HepG2 (cell line): Measurements from ENCODE around the gene C1QL2. TPM values are rescaled to one million over a fixed set of nuclear protein-coding genes. Genes with fewer than 3 reads are reported as not detected.

ENCODE experiments used
- ATAC-seq: fragments of 200-7000 bp; cut with Tn5 transposase; 3 replicates; pipeline ENCODE4 v1.9.1; 2020; ENCODE audit warnings: mild to moderate bottlenecking, moderate library complexity
- BruUV-seq: library from RNA; stranded (reverse); fragments of 400-500 nt; replicated peaks from 2 replicates; lab custom pipeline; 2021; lab: Mats Ljungman, UMichigan
- CTCF ChIA-PET: fragments of 300-600 bp; formaldehyde crosslinking; extraction: SDS; loops from one replicate; lab custom pipeline; 2021; ENCODE audit warnings: low total read pairs, inconsistent platforms, low intra/inter-chr PET ratio; lab: Yijun Ruan, JAX
- POLR2A ChIA-PET: fragments of 350-600 bp; sonication (Branson Sonifier 250); formaldehyde crosslinking; loops from one replicate; lab custom pipeline; 2020; ENCODE audit warnings: antibody characterized with exemption, inconsistent platforms; lab: Yijun Ruan, JAX
- DNase-seq: peaks from one replicate; pipeline ENCODE4 v3.0.0-alpha.2; 2015; ENCODE audit warnings: low spot score
- FAIRE-seq: peaks from 3 replicates; lab custom pipeline; 2011; peaks lifted over from hg19 to GRCh38; lab: Jason Lieb, UNC
- H2AFZ ChIP-seq: one replicate; pipeline ENCODE4 v1.6.1; 2011; ENCODE audit warnings: low read length, inconsistent platforms
- H3K27ac ChIP-seq: fragments of 300-600 bp; 3 replicates; pipeline ENCODE4 v1.8.0; 2011; ENCODE audit warnings: mixed run types, mild to moderate bottlenecking, mixed read lengths, low read length, inconsistent platforms; ENCODE audit not compliant: insufficient read depth; ENCODE audit errors: extremely low read length
- H3K27me3 ChIP-seq, 2 experiments: fragments of 200-600 bp in 1 of 2; 2 replicates in 1 of 2; 3 replicates in 1 of 2; pipeline versions ENCODE4 v1.6.0 to v1.8.0; 2011; ENCODE audit warnings: low read length in 2 of 2, mild to moderate bottlenecking in 2 of 2, moderate library complexity in 2 of 2, inconsistent platforms in 1 of 2; ENCODE audit not compliant: insufficient read depth in 2 of 2, control insufficient read depth in 1 of 2
- H3K36me3 ChIP-seq, 2 experiments: fragments of 200-600 bp in 1 of 2; replicated peaks in 1 of 2; 2 replicates in 1 of 2; 3 replicates in 1 of 2; pipeline versions ENCODE4 v1.5.1 to v1.8.0; 2011; ENCODE audit warnings: low read length in 2 of 2, inconsistent platforms in 1 of 2; ENCODE audit not compliant: insufficient read depth in 2 of 2, control insufficient read depth in 1 of 2
- H3K4me1 ChIP-seq: 2 replicates; pipeline ENCODE4 v1.5.1; 2012; ENCODE audit warnings: low read length, inconsistent platforms; ENCODE audit not compliant: insufficient read depth
- H3K4me2 ChIP-seq: 2 replicates; pipeline ENCODE4 v1.6.0; 2011; ENCODE audit warnings: low read depth, low read length, inconsistent platforms
- H3K4me3 ChIP-seq, 3 experiments: fragments of 200-600 bp in 1 of 3; sonication (generic), shearing (Covaris generic) in 1 of 3; replicated peaks in 1 of 3; 2 replicates each; pipeline ENCODE4 v1.5.1; 2011 to 2016; ENCODE audit warnings: low read length in 3 of 3, inconsistent platforms in 2 of 3, low read depth in 2 of 3, mild to moderate bottlenecking in 2 of 3, control low read depth in 1 of 3, mixed read lengths in 1 of 3; ENCODE audit not compliant: insufficient read depth in 1 of 3
- H3K79me2 ChIP-seq: one replicate; pipeline ENCODE4 v1.6.1; 2011; ENCODE audit warnings: low read length, inconsistent platforms; ENCODE audit not compliant: insufficient read depth
- H3K9ac ChIP-seq: 2 replicates; pipeline ENCODE4 v1.6.0; 2011; ENCODE audit warnings: mild to moderate bottlenecking, low read depth, low read length, inconsistent platforms; ENCODE audit not compliant: insufficient read depth
- H3K9me3 ChIP-seq: 2 replicates; pipeline ENCODE4 v1.5.1; 2012; ENCODE audit warnings: mild to moderate bottlenecking, low read length
- H4K20me1 ChIP-seq: 2 replicates; pipeline ENCODE4 v1.6.0; 2011; ENCODE audit warnings: inconsistent platforms, mild to moderate bottlenecking, low read length, moderate library complexity; ENCODE audit not compliant: insufficient read depth
- ARID2 ChIP-seq: sonication (generic); formaldehyde crosslinking; IDR thresholded peaks from 2 replicates; pipeline ENCODE4 v1.8.1; 2022; ENCODE audit warnings: mild to moderate bottlenecking, missing genetic modification reagents, borderline replicate concordance
- ATF7-NPFF ChIP-seq: sonication (generic); formaldehyde crosslinking; IDR thresholded peaks from 2 replicates; pipeline ENCODE4 v1.8.1; 2023; ENCODE audit warnings: mild to moderate bottlenecking, low read depth, missing genetic modification reagents, moderate library complexity
- BRCA1 ChIP-seq: sonication (generic); formaldehyde crosslinking; IDR thresholded peaks from 2 replicates; pipeline ENCODE4 v1.4.0; 2020; ENCODE audit warnings: missing genetic modification reagents
- CBFB ChIP-seq: sonication (generic); formaldehyde crosslinking; IDR thresholded peaks from 2 replicates; pipeline ENCODE4 v1.4.0; 2020; ENCODE audit warnings: missing genetic modification reagents
- NR2F1 ChIP-seq, 2 experiments: fragments of 450-650 bp in 1 of 2; formaldehyde crosslinking in 1 of 2; IDR thresholded peaks; 2 replicates each; pipeline versions ENCODE4 v1.5.0 to v1.6.1; 2016 to 2020; ENCODE audit warnings: mild to moderate bottlenecking in 1 of 2, missing compliant biosample characterization in 1 of 2, missing genetic modification reagents in 1 of 2, moderate library complexity in 1 of 2
- RXRA ChIP-seq: sonication (generic); formaldehyde crosslinking; IDR thresholded peaks from 2 replicates; pipeline ENCODE4 v1.5.1; 2020; ENCODE audit warnings: missing genetic modification reagents
- SALL1 ChIP-seq: sonication (generic); formaldehyde crosslinking; IDR thresholded peaks from 2 replicates; pipeline ENCODE4 v1.8.0; 2022; ENCODE audit warnings: mild to moderate bottlenecking, missing genetic modification reagents
- ZMYM4 ChIP-seq: sonication (generic); formaldehyde crosslinking; IDR thresholded peaks from 2 replicates; pipeline ENCODE4 v1.8.1; 2023; ENCODE audit warnings: mild to moderate bottlenecking, missing genetic modification reagents
- ZNF263 ChIP-seq: sonication (generic); formaldehyde crosslinking; IDR thresholded peaks from 2 replicates; pipeline ENCODE4 v1.4.0; 2020; ENCODE audit warnings: missing genetic modification reagents
- ZNF766 ChIP-seq: sonication (generic); formaldehyde crosslinking; IDR thresholded peaks from 2 replicates; pipeline ENCODE4 v1.5.0; 2020; ENCODE audit warnings: missing genetic modification reagents, borderline replicate concordance
- ZNF839 ChIP-seq: sonication (generic); formaldehyde crosslinking; IDR thresholded peaks from 2 replicates; pipeline ENCODE4 v1.4.0; 2020; ENCODE audit warnings: missing genetic modification reagents, mild to moderate bottlenecking, borderline replicate concordance
- whole genome bisulfite sequencing: methylation state at CpG from one replicate; pipeline ENCODE4 v1.1.6; 2017; ENCODE audit warnings: low lambda C conversion rate; 5-methylcytosine and 5-hydroxymethylcytosine counted together
- in situ Hi-C: cut with HindIII; loops from 2 replicates; pipeline ENCODE4 v1.10.0; 2017; ENCODE audit warnings: low pct_unique_long_range_greater_than_20kb; ENCODE audit not compliant: extremely low pct_ligation_motif_present
- intact Hi-C: fragments of 100-400 bp; cut with micrococcal nuclease; formaldehyde crosslinking; loops from one replicate; pipeline ENCODE4 v1.10.0; 2022; ENCODE audit not compliant: unreplicated experiment
- polyA plus RNA-seq, 8 experiments: library from polyadenylated mRNA; depleted of rRNA in 3 of 8; stranded (reverse) in 7 of 8; unstranded in 1 of 8; fragments of >200 nt; fragmentation: Illumina TruSeq in 4 of 8; extraction: Trizol in 4 of 8; gene quantifications; 2 replicates each; pipeline versions ENCODE4 v1.2.1 to v1.2.3, GENCODE V29; 2011 to 2016; ENCODE audit warnings: low read depth in 4 of 8, missing spikeins in 1 of 8, mixed read lengths in 1 of 8; ENCODE audit not compliant: insufficient read depth in 1 of 8
- total RNA-seq, 5 experiments: library from RNA; depleted of rRNA; stranded (reverse); fragments of >200 nt; fragmentation: Illumina TruSeq; extraction: Trizol; gene quantifications; 2 replicates each; pipeline ENCODE4 v1.2.3, GENCODE V29; 2016; ENCODE audit warnings: low read depth in 1 of 5
- TF ChIP-seq, protein P1 (sequence below): IDR thresholded peaks from 2 replicates; pipeline ENCODE4 v1.6.1; 2016; ENCODE audit warnings: control low read depth
- TF ChIP-seq, protein P2 (sequence below): sonication (generic); formaldehyde crosslinking; IDR thresholded peaks from 2 replicates; pipeline ENCODE4 v1.4.0; 2020; ENCODE audit warnings: missing genetic modification reagents, borderline replicate concordance
- TF ChIP-seq, protein P3 (sequence below): sonication (generic); formaldehyde crosslinking; IDR thresholded peaks from 2 replicates; pipeline ENCODE4 v1.4.0; 2020; ENCODE audit warnings: mild to moderate bottlenecking, missing genetic modification reagents
- TF ChIP-seq, protein P4 (sequence below): sonication (generic); formaldehyde crosslinking; IDR thresholded peaks from 2 replicates; pipeline ENCODE4 v1.5.0; 2020; ENCODE audit warnings: mild to moderate bottlenecking, missing genetic modification reagents, borderline replicate concordance

The C1QL2 gene
- total and polyA plus RNA-seq, 2 of the 13 experiments (the other 11 are each of a cell fraction or from before 2014, with no cell fraction given): not detected

DNA sequence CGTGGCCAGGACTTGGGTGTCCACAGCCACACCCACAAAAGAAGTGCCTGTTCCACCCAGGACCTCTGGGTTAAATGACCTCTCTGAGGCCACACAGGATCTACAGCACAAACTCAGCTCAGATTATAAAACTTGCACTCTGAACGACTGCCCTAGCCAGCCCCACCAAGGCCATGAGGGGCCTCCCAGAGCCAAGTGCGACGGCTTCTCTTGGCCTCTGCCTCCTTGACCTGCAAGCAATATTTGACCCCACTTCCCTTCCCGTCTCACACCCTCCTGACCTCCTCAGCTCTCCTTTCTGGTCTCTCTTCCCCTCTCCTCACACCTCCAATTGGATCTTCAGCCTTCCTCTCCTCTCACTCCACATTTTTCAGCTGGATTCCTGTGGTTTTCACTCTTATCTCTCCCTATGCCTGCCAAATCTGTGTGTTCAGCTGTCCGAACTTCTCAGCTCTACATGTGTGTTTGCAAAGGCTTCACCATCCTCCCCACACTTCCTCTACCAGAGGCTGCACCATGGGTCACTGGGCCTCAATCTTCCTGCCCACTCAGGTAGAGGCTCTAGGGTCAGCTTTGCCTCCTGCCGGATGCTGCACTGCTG is 39.8 kb upstream of the C1QL2 start:
- Histone ChIP-seq H3K9ac (no peak overlapping the region), H3K9me3 (no peaks in the 10 kb centered on the region), H2AFZ (no peak overlapping the region), H3K79me2 (no peaks in the 10 kb centered on the region), H4K20me1 (no peaks in the 10 kb centered on the region), H3K36me3 (no peaks in the 10 kb centered on the region), H3K27me3 (peaks cover 0 to 3% of the 10 kb centered on the region in 2 experiments; a peak in 1 of 5 replicates), H3K4me1 (peaks cover 29% of the 10 kb centered on the region), H3K4me2 (peak overlapping the region; percentile 52), H3K27ac (no peak overlapping the region), H3K4me3 (peak overlapping the region in 1 of 3 experiments; percentile 2; a peak in 1 of 6 replicates)
- intact Hi-C loops (no loop called here), in situ Hi-C loops (no loop called here)
- ChIA-PET CTCF (no interaction called here), POLR2A (interaction anchor here (0.9 to 1.3 kb wide), 2 partner anchors 13 to 25 kb away, joined by 3 to 5 read pairs; partner anchors contain the start of gene STEAP3)
- FAIRE-seq (peak; percentile 82), DNase-seq (peak; percentile 67), ATAC-seq (peak; percentile 78)
- WGBS: 0% methylated on average over 7 of the region's 7 CpGs
- no TSS peak for BruUV-seq
- TF ChIP-seq, protein P1, sequence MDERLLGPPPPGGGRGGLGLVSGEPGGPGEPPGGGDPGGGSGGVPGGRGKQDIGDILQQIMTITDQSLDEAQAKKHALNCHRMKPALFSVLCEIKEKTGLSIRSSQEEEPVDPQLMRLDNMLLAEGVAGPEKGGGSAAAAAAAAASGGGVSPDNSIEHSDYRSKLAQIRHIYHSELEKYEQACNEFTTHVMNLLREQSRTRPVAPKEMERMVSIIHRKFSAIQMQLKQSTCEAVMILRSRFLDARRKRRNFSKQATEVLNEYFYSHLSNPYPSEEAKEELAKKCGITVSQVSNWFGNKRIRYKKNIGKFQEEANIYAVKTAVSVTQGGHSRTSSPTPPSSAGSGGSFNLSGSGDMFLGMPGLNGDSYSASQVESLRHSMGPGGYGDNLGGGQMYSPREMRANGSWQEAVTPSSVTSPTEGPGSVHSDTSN: no peak
- TF ChIP-seq, protein P2, sequence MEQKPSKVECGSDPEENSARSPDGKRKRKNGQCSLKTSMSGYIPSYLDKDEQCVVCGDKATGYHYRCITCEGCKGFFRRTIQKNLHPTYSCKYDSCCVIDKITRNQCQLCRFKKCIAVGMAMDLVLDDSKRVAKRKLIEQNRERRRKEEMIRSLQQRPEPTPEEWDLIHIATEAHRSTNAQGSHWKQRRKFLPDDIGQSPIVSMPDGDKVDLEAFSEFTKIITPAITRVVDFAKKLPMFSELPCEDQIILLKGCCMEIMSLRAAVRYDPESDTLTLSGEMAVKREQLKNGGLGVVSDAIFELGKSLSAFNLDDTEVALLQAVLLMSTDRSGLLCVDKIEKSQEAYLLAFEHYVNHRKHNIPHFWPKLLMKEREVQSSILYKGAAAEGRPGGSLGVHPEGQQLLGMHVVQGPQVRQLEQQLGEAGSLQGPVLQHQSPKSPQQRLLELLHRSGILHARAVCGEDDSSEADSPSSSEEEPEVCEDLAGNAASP (CRISPR knock-in tag): peak; percentile 14; the same call in 1 of the 2 replicates
- TF ChIP-seq ZNF766 (CRISPR knock-in tag) (no peak), BRCA1 (CRISPR knock-in tag) (no peak), ZNF839 (CRISPR knock-in tag) (no peak), ZNF263 (CRISPR knock-in tag) (peak; percentile 72), ZMYM4 (CRISPR knock-in tag) (peak; percentile 28; the same call in 1 of the 2 replicates), CBFB (CRISPR knock-in tag) (peak; percentile 67; the same call in 1 of the 2 replicates), ARID2 (CRISPR knock-in tag) (no peak), RXRA (CRISPR knock-in tag) (0 out of 2 replicates have a peak, but pooled peaks have one; percentile 44), ATF7-NPFF (CRISPR knock-in tag) (no peak), SALL1 (CRISPR knock-in tag) (0 out of 2 replicates have a peak, but pooled peaks have one; percentile 23), NR2F1 (CRISPR knock-in tag; IDR thresholded peaks at IDR 0.05) (peak in 1 of 2 experiments; percentile 34; a peak in 1 of 4 replicates)
- TF ChIP-seq, protein P3, sequence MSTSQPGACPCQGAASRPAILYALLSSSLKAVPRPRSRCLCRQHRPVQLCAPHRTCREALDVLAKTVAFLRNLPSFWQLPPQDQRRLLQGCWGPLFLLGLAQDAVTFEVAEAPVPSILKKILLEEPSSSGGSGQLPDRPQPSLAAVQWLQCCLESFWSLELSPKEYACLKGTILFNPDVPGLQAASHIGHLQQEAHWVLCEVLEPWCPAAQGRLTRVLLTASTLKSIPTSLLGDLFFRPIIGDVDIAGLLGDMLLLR (CRISPR knock-in tag): 0 out of 2 replicates have a peak, but pooled peaks have one; percentile 39
- TF ChIP-seq, protein P4, sequence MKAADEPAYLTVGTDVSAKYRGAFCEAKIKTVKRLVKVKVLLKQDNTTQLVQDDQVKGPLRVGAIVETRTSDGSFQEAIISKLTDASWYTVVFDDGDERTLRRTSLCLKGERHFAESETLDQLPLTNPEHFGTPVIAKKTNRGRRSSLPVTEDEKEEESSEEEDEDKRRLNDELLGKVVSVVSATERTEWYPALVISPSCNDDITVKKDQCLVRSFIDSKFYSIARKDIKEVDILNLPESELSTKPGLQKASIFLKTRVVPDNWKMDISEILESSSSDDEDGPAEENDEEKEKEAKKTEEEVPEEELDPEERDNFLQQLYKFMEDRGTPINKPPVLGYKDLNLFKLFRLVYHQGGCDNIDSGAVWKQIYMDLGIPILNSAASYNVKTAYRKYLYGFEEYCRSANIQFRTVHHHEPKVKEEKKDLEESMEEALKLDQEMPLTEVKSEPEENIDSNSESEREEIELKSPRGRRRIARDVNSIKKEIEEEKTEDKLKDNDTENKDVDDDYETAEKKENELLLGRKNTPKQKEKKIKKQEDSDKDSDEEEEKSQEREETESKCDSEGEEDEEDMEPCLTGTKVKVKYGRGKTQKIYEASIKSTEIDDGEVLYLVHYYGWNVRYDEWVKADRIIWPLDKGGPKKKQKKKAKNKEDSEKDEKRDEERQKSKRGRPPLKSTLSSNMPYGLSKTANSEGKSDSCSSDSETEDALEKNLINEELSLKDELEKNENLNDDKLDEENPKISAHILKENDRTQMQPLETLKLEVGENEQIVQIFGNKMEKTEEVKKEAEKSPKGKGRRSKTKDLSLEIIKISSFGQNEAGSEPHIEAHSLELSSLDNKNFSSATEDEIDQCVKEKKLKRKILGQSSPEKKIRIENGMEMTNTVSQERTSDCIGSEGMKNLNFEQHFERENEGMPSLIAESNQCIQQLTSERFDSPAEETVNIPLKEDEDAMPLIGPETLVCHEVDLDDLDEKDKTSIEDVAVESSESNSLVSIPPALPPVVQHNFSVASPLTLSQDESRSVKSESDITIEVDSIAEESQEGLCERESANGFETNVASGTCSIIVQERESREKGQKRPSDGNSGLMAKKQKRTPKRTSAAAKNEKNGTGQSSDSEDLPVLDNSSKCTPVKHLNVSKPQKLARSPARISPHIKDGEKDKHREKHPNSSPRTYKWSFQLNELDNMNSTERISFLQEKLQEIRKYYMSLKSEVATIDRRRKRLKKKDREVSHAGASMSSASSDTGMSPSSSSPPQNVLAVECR (CRISPR knock-in tag): 0 out of 2 replicates have a peak, but pooled peaks have one; percentile 45
